BE2C (cell line): ENCODE data around the gene SCG5.

Experiments
- DNase-seq: peaks from one replicate; pipeline ENCODE4 v3.0.0-alpha.2; 2020
- H3K27me3 ChIP-seq: fragments of 250-450 bp; sonication (Bioruptor Pico); 2 replicates; pipeline ENCODE4 v1.5.1; 2020; ENCODE audit warnings: mild to moderate bottlenecking
- H3K36me3 ChIP-seq: fragments of 250-450 bp; sonication (Bioruptor Pico); 2 replicates; pipeline ENCODE4 v1.5.1; 2020; ENCODE audit warnings: mild to moderate bottlenecking
- H3K4me1 ChIP-seq: fragments of 250-450 bp; sonication (Bioruptor Pico); 2 replicates; pipeline ENCODE4 v1.5.1; 2020
- H3K4me3 ChIP-seq: 2 replicates; pipeline ENCODE4 v1.5.1; 2011; ENCODE audit warnings: low read depth, low read length
- H3K9me3 ChIP-seq: fragments of 250-450 bp; sonication (Bioruptor Pico); 2 replicates; pipeline ENCODE4 v1.5.1; 2020
- CTCF ChIP-seq: IDR thresholded peaks from 2 replicates; pipeline ENCODE4 v1.5.1; 2012; ENCODE audit warnings: mild to moderate bottlenecking, low read depth, low read length

SCG5 gene

GRCh38 chr15:32636908-32637567, 4.5 kb upstream of the SCG5 start:
- Histone ChIP-seq H3K36me3 (peaks cover 65% of the 10 kb centered on the region), H3K9me3 (no peaks in the 10 kb centered on the region), H3K4me1 (no peaks in the 10 kb centered on the region), H3K4me3 (no peak overlapping the region), H3K27me3 (no peaks in the 10 kb centered on the region)
- DNase-seq = no peak
- TF ChIP-seq CTCF = no peak

GRCh38 chr15:32637704-32638103, 3.8 kb upstream of the SCG5 start:
- Histone ChIP-seq H3K36me3 (peaks cover 64% of the 10 kb centered on the region), H3K27me3 (no peaks in the 10 kb centered on the region), H3K4me3 (no peak overlapping the region), H3K9me3 (no peaks in the 10 kb centered on the region), H3K4me1 (no peaks in the 10 kb centered on the region)
- no peak for TF ChIP-seq CTCF
- no peak for DNase-seq

- peak overlapping the region; percentile 54 for H3K4me3 ChIP-seq
- no peaks in the 10 kb centered on the region for H3K4me1 ChIP-seq
- no peak for DNase-seq
- H3K9me3 ChIP-seq = no peaks in the 10 kb centered on the region
- no peak for TF ChIP-seq CTCF
- no peaks in the 10 kb centered on the region for H3K27me3 ChIP-seq
- H3K36me3 ChIP-seq = peaks cover 16% of the 10 kb centered on the region
Measured at GRCh38 chr15:32642667-32643435, 1.3 kb downstream of the SCG5 start.

- H3K27me3 ChIP-seq = no peaks in the 10 kb centered on the region
- no peak for DNase-seq
- H3K36me3 ChIP-seq = peaks cover 11% of the 10 kb centered on the region; the same call in 1 of the 2 replicates
- TF ChIP-seq CTCF = no peak
- no peaks in the 10 kb centered on the region for H3K4me1 ChIP-seq
- H3K4me3 ChIP-seq = no peak overlapping the region
- H3K9me3 ChIP-seq = no peaks in the 10 kb centered on the region
Measured at GRCh38 chr15:32643907-32644445, 2.5 kb downstream of the SCG5 start.

- no peaks in the 10 kb centered on the region for H3K27me3 ChIP-seq
- H3K4me1 ChIP-seq = no peaks in the 10 kb centered on the region; the same call in 1 of the 2 replicates
- DNase-seq = peak; percentile 24
- no peak overlapping the region for H3K4me3 ChIP-seq
- H3K36me3 ChIP-seq = 0 out of 2 replicates have a peak, but pooled peaks cover 4% of the 10 kb centered on the region
- no peak for TF ChIP-seq CTCF
- H3K9me3 ChIP-seq = no peaks in the 10 kb centered on the region
Measured at GRCh38 chr15:32646291-32646690, 4.8 kb downstream of the SCG5 start.

GRCh38 chr15:32649342-32649741, 7.8 kb downstream of the SCG5 start:
- DNase-seq = no peak
- Histone ChIP-seq H3K36me3 (no peaks in the 10 kb centered on the region), H3K9me3 (no peaks in the 10 kb centered on the region), H3K4me3 (no peak overlapping the region), H3K4me1 (no peaks in the 10 kb centered on the region; the same call in 1 of the 2 replicates), H3K27me3 (no peaks in the 10 kb centered on the region)
- peak; percentile 54 for TF ChIP-seq CTCF
